A549 (cell line): ENCODE data around the gene ZNF264. TPM values are rescaled to one million over a fixed set of nuclear protein-coding genes. Genes with fewer than 3 reads are reported as not detected.

Experiments used
- CEBPB ChIP-seq, 2 experiments: fragments of >200 bp in 1 of 2; sonication (Bioruptor Twin) in 1 of 2; formaldehyde crosslinking in 1 of 2; IDR thresholded peaks; 2 replicates each; pipeline ENCODE4 v1.6.1; 2012 to 2016
- ELK1 ChIP-seq: fragments of 150-350 bp; IDR thresholded peaks from 2 replicates; pipeline ENCODE4 v1.6.1; 2014; ENCODE audit warnings: low read depth, mild to moderate bottlenecking, low read length
- GATA3 ChIP-seq: IDR thresholded peaks from 2 replicates; pipeline ENCODE4 v1.6.1; 2012; ENCODE audit warnings: borderline replicate concordance
- HDAC2 ChIP-seq: fragments of 200-600 bp; sonication (generic); IDR thresholded peaks from 2 replicates; pipeline ENCODE4 v1.6.1; 2016
- HOXB13 ChIP-seq: fragments of 250-450 bp; sonication (Bioruptor Pico); IDR thresholded peaks from 2 replicates; pipeline ENCODE4 v1.5.0; 2020; ENCODE audit warnings: low read depth, mild to moderate bottlenecking, moderate library complexity
- HOXB5 ChIP-seq: fragments of 250-450 bp; sonication (Bioruptor Pico); IDR thresholded peaks from 2 replicates; pipeline ENCODE4 v1.5.0; 2020; ENCODE audit warnings: mild to moderate bottlenecking, moderate library complexity
- NR3C1 ChIP-seq: fragments of >200 bp; sonication (Bioruptor Twin); formaldehyde crosslinking; IDR thresholded peaks from 3 replicates; pipeline ENCODE4 v1.6.1; 2017
- PBX3 ChIP-seq: IDR thresholded peaks from 2 replicates; pipeline ENCODE4 v1.6.1; 2012
- RNF2 ChIP-seq: fragments of 200-600 bp; sonication (generic); IDR thresholded peaks from 2 replicates; pipeline ENCODE4 v1.6.1; 2016; ENCODE audit warnings: low read depth, mild to moderate bottlenecking, antibody characterized with exemption, moderate library complexity, borderline replicate concordance
- TP53 ChIP-seq: fragments of 250-450 bp; sonication (Bioruptor Pico); IDR thresholded peaks from 2 replicates; pipeline ENCODE4 v1.5.0; 2021; ENCODE audit warnings: mild to moderate bottlenecking, moderate library complexity
- USF2 ChIP-seq: fragments of 450-650 bp; IDR thresholded peaks from 2 replicates; pipeline ENCODE4 v1.6.1; 2014; ENCODE audit warnings: antibody characterized with exemption
- polyA plus RNA-seq, 4 experiments: library from polyadenylated mRNA; depleted of rRNA in 3 of 4; stranded (reverse); fragments of >200 nt; fragmentation: RNase III in 1 of 4; extraction: RNeasy Plus Mini Kit Qiagen cat#74134 plus additional on column Dnase treatment in 1 of 4; gene quantifications; 2 replicates in 3 of 4; 3 replicates in 1 of 4; pipeline ENCODE4 v1.2.3, GENCODE V29; 2011 to 2017
- TF ChIP-seq, protein P1 (sequence below): fragments of 200-600 bp; sonication (generic); IDR thresholded peaks from 2 replicates; pipeline ENCODE4 v1.6.1; 2016; ENCODE audit warnings: antibody characterized with exemption, mild to moderate bottlenecking, moderate library complexity
- TF ChIP-seq, protein P2 (sequence below): fragments of >200 bp; sonication (Bioruptor Twin); formaldehyde crosslinking; IDR thresholded peaks from 3 replicates; pipeline ENCODE4 v1.6.1; 2016
- TF ChIP-seq, protein P3 (sequence below): IDR thresholded peaks from 2 replicates; pipeline ENCODE4 v1.6.1; 2012; ENCODE audit warnings: low read depth, borderline replicate concordance
- TF ChIP-seq, protein P4 (sequence below): fragments of 250-450 bp; sonication (Bioruptor Pico); IDR thresholded peaks from 2 replicates; pipeline ENCODE4 v1.5.0; 2021; ENCODE audit warnings: mild to moderate bottlenecking, moderate library complexity, borderline replicate concordance

Gene ZNF264
- polyA plus RNA-seq, 2 of the 4 experiments (the other 2 are of a cell fraction) = 3.4 to 9.1 TPM

- TF ChIP-seq, protein P1, sequence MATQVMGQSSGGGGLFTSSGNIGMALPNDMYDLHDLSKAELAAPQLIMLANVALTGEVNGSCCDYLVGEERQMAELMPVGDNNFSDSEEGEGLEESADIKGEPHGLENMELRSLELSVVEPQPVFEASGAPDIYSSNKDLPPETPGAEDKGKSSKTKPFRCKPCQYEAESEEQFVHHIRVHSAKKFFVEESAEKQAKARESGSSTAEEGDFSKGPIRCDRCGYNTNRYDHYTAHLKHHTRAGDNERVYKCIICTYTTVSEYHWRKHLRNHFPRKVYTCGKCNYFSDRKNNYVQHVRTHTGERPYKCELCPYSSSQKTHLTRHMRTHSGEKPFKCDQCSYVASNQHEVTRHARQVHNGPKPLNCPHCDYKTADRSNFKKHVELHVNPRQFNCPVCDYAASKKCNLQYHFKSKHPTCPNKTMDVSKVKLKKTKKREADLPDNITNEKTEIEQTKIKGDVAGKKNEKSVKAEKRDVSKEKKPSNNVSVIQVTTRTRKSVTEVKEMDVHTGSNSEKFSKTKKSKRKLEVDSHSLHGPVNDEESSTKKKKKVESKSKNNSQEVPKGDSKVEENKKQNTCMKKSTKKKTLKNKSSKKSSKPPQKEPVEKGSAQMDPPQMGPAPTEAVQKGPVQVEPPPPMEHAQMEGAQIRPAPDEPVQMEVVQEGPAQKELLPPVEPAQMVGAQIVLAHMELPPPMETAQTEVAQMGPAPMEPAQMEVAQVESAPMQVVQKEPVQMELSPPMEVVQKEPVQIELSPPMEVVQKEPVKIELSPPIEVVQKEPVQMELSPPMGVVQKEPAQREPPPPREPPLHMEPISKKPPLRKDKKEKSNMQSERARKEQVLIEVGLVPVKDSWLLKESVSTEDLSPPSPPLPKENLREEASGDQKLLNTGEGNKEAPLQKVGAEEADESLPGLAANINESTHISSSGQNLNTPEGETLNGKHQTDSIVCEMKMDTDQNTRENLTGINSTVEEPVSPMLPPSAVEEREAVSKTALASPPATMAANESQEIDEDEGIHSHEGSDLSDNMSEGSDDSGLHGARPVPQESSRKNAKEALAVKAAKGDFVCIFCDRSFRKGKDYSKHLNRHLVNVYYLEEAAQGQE = no peak
- TF ChIP-seq ELK1 (no peak), RNF2 (no peak), HOXB13 (0 out of 2 replicates have a peak, but pooled peaks have one; percentile 40), HOXB5 (CRISPR knock-in tag) (peak; percentile 22; the same call in 1 of the 2 replicates), TP53 (0 out of 2 replicates have a peak, but pooled peaks have one; percentile 20), GATA3 (peak; percentile 46), PBX3 (peak; percentile 46; the same call in 1 of the 2 replicates), NR3C1 (no peak), CEBPB (IDR thresholded peaks at IDR 0.05) (peak in 1 of 2 experiments; percentile 46; a peak in 2 of 4 replicates), HDAC2 (no peak), USF2 (no peak)
- TF ChIP-seq, protein P2, sequence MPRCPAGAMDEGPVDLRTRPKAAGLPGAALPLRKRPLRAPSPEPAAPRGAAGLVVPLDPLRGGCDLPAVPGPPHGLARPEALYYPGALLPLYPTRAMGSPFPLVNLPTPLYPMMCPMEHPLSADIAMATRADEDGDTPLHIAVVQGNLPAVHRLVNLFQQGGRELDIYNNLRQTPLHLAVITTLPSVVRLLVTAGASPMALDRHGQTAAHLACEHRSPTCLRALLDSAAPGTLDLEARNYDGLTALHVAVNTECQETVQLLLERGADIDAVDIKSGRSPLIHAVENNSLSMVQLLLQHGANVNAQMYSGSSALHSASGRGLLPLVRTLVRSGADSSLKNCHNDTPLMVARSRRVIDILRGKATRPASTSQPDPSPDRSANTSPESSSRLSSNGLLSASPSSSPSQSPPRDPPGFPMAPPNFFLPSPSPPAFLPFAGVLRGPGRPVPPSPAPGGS = 0 out of 3 replicates have a peak, but pooled peaks have one; percentile 36
- TF ChIP-seq, protein P3, sequence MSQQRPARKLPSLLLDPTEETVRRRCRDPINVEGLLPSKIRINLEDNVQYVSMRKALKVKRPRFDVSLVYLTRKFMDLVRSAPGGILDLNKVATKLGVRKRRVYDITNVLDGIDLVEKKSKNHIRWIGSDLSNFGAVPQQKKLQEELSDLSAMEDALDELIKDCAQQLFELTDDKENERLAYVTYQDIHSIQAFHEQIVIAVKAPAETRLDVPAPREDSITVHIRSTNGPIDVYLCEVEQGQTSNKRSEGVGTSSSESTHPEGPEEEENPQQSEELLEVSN = peak; percentile 91
- TF ChIP-seq, protein P4, sequence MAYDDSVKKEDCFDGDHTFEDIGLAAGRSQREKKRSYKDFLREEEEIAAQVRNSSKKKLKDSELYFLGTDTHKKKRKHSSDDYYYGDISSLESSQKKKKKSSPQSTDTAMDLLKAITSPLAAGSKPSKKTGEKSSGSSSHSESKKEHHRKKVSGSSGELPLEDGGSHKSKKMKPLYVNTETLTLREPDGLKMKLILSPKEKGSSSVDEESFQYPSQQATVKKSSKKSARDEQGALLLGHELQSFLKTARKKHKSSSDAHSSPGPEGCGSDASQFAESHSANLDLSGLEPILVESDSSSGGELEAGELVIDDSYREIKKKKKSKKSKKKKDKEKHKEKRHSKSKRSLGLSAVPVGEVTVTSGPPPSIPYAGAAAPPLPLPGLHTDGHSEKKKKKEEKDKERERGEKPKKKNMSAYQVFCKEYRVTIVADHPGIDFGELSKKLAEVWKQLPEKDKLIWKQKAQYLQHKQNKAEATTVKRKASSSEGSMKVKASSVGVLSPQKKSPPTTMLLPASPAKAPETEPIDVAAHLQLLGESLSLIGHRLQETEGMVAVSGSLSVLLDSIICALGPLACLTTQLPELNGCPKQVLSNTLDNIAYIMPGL (CRISPR knock-in tag) = no peak
Observed at GRCh38 chr19:57240311-57241090, 49.2 kb downstream of the ZNF264 start, which contains the start of gene ZNF805 (continued).
